Activated T-helper 1 cell treated with anti-CD3 and anti-CD28 coated beads, Interleukin-2, amount 50 U/mL, for 16 hours (primary cell): ENCODE results near the gene NTS.

Experiments used
- DNase-seq, 2 donors: peaks; one replicate each; pipeline ENCODE4 v3.0.0-alpha.2; 2020; ENCODE audit warnings: low read depth in 1 of 2, low spot score in 1 of 2

The NTS gene, protein sequence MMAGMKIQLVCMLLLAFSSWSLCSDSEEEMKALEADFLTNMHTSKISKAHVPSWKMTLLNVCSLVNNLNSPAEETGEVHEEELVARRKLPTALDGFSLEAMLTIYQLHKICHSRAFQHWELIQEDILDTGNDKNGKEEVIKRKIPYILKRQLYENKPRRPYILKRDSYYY

DNA sequence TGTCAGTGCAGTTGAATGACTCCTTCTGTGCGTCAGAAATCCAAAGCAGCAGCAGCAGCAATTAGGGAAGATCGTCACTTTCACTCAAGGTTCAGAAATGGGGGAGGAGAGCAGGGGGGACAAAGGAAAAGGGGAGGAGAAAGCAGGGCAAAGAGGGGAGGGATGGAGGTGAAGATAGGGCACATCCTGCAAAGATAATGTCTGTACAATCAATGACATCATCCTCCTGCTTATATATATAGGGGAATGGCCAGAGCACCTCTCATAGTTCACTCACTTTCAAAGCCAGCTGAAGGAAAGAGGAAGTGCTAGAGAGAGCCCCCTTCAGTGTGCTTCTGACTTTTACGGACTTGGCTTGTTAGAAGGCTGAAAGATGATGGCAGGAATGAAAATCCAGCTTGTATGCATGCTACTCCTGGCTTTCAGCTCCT, at the start of gene NTS:
Gene NTS, plus strand, starts transcription at position 265 of the 431 bp plus-strand sequence. Its CDS starts 109 bp downstream, at position 374.
- no peak for DNase-seq

DNA sequence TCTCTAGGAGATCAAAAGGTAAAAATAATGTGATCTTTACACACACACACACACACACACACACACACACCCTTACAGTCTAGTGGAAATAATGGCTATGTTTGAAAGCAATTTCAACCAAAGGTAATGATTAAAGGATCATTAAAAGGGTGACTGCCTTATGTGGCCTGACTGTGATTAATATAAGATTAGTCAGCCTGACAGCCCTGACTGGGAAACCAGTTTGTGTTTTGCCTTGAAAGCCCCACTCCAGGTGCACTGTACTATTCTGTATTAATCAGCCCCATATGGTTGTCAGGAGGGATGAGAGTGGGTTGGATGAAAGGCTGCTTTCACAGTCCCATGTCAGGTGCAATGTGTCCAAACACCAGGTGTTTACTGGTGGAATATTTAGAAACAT, 48.3 kb upstream of the NTS start:
- DNase-seq = no peak

DNA sequence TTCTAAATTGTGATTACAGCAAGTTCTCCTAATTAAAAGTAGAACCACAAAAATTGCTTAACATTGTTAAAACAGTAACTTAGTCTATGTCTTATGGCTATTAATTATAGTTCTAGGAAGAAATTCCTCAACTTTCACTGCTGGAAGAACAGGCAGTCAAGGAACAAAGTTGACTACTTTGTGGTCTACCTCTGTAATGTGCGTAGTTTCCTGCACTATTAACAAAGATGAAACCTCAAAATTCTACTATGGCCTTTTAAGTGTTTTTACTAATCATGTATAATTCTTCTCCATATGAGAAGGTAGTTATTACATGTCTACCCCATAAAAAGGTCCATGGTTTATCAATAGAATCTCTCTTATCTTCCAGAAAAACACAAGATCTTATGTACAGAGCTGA, 45.5 kb upstream of the NTS start:
- DNase-seq = no peak

DNA sequence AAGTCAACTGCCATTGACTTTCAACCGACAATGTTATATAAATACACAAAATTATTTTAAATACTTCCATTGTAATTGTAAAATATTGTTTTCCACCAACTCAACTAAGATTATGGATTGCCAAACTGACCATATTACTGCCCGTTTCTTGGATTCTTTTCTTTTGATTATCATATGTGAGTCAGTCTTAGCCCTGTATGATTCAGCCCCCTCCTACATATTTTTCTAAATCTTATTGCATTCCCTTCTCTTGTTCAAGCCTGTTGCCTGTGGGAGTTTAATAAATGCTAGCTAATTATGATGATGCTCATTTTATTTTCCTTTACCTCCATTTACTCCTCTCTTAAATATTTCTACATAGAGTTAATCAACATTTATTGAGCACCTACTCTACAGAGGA, 44.7 kb upstream of the NTS start:
- no peak for DNase-seq

DNA sequence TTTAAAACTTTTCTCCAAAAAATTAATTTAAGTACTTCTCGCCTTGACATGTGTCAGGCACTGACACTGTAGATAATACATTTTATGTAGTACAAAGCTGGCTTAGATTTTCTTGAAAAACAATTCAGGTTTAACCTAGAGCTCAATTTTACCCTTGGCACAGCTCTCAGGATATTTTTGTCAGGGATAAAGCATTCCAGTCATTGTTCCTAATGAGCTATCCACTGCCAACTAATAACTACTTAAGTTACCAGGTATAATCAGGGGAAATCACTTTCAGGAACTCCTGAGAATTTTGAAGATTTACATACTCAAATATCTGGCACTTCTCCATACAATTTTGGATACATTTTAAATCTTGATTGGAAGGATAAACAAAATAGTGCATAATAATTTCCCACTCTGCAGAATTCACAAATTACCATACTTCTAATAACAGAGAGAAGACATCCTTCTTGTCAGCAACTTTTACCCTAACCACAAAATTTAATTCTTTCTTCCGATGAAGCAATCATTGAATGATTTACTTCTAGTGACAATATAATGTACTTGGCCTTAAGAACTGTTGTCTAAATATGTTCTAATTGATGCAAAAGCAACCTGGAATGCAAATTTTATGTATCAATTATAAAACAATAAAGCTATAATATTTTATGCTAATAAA, 42.6 kb upstream of the NTS start:
- DNase-seq = no peak

DNA sequence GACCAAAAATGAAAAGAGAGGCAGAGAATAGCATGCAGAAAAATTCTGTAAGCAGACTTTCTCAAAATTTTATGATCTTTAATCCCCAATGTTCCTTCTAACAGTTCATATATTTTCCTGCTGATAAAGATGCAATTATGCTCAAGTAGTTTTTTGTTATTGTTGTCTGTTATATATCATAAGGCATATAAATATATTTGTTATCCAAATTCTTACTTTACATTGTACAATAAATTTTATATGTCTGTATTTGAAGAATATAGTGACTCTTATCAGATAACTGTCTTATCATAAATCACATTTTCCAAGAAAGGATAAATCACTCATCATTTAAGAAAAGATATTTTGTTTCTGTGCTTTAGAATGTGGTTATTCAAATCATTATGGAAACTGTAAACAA, 40.5 kb upstream of the NTS start:
- no peak for DNase-seq

DNA sequence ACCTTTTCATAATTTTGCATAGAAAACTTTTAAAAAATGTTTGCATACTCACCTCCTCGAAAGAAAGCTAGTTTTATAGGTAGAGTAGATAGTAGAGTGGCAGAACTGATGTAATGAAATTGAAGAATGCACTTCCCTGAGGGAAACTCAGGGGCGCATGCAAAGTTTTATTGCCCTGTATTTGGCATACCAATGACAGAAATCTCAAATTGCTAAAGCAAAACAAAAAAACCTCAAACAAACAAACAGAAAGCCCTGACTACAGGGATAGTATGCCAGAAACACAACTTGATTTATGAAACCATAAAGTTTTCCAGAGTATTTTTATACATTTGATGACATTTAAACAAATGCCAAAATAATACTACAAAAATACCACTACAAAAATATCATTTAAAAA, 39.7 kb upstream of the NTS start:
- no peak for DNase-seq

DNA sequence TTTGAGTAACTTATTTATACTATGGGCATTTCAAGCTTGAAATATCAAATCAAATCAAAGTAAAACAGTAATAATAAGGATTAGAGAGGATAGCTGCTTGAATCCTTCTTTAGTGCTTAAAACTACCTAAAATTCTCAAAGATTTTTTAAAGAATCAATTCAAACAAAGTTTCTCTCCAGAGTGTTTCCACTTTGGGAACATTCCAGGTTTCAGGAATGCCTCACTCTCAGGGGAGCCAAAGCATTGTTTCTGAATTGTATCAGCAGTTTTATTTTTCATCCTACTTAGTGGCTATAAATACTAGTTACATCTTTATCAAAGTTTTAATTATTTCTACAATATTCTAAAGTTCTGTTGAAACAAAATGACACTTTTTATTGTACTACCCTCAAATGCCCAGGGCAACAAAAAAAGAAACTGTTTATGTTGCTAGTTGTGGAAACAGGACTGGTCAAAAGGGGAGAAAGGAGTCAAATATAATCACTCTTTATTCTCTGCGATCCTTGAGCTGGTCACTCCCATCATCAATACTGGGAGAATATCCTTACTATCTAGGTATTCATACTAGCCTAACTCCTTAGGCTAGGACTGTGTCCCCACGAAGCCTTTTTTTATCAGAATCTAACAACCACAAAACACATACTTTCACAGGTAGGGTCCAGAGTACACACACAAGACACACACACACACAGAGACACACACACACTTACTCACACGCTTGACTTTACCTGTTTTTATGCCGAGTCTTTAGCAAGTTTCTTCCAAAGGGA, 38.5 kb upstream of the NTS start:
- no peak for DNase-seq

DNA sequence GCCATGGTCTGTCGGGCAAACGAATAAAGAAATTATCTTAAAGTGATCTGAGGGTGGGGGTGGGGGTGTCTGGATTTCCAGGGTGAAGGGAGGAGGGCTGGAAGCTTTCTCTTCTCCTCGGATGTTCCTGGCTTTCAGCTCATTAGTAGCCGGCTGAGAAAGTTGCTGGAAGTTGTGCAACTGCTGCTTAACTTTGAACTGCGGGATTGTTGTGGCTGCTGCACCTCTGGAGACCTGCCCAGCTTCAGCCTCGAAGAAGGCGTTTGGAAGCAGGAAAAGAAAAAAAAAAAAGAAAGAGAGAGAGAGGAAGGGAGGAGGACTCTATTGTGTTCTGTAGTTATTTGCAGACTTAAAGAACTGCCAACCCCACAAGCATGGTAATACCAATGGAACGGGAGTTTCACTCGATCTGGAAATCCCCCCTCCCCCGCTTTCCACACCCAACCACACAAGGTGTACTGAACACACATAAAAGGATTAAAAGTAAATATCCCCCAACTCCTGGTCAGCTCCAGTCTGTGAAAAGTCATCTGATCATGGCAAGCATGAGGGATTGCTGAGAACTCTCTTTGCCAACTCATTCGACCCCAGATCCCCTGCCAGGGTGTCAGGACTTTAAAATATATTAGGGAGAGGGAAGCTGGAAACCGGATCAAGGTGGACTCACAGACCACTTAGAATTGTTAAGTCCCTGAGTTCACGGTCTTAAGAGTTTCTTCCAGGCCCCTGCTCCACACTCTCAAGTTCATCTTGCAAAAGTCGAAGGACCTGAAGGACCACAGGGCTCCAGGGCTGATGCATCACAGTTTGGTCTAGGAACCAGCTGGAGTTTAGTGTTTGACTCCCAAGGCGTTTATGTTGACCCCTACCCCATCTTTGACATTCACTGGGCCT, 37.7 kb upstream of the NTS start, which contains the start of gene RASSF9:
Gene RASSF9, minus strand, starts transcription at position 213 of the 894 bp plus-strand sequence. Its CDS starts 208 bp downstream, at position 5.
- no peak for DNase-seq

DNA sequence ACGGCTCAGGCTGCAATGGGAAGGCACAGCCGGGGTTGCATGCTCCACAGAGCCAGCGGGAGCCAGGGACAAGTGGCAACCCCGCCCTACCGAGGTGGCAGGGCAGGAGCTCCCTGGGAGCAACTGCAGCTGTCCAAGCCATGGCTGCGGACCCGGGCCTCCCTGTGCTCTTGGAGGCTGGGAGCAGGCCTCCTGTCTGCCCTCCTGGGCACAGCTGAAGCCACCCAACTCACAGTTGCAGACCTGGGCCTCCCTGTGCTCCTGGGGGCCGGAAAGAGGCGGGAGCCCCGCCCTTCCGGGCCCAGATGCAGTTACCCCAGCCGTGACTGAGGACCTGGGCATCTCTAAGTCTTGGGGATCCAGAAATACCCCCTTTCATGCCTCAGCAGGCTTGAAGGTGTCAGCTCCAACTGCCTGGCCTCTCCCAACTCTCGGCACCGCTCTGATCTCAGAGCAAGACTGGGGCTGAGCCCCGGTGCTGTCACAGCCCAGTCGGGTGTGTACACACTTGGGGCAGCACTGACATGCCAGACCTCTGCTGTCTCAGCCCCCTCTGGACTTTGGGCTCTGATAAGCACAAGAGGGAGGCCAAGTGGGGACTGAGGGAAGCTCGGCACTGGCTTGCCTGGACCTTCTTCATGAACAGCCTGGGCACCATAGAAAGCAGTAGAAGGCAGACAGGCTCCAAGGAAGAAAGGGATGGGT, 30.3 kb upstream of the NTS start:
- no peak for DNase-seq

DNA sequence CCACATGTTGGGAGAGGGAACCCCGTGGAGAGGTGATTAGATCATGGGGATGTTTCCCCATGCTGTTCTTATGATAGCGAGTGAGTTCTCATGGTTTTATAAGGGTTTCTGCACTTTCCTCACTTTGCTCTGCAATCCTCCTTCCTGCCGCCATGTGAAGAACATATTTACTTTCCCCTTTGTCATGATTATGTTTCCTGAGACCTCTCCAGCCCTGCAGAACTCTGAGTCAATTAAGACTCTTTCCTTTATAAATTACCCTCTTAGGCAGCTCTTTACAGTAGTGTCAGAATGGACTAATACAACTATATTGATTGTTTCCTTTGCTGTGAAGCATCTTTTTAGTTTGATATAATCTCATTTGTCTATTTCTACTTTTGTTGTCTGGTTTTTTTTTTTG, 24.8 kb upstream of the NTS start:
- no peak for DNase-seq

DNA sequence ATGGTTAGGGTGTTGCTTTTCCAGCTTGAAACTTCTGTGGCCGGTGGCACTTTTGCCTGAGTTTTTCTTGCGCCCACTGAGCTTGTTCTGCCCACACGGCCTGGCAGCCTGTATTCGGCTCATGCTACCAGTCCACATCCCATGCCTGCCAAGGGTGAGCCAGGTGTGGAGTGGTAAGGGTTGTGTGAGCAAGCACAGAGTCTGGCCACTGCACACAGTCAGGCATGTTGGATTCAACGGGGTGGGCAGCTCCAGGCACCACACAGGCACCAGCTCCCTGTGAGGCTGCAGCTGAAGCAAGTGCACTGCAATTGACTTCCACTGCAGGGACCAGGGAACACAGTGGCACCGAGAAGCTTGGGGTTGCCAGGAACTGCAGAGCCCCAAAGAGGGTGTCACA, 18.8 kb upstream of the NTS start:
- no peak for DNase-seq

DNA sequence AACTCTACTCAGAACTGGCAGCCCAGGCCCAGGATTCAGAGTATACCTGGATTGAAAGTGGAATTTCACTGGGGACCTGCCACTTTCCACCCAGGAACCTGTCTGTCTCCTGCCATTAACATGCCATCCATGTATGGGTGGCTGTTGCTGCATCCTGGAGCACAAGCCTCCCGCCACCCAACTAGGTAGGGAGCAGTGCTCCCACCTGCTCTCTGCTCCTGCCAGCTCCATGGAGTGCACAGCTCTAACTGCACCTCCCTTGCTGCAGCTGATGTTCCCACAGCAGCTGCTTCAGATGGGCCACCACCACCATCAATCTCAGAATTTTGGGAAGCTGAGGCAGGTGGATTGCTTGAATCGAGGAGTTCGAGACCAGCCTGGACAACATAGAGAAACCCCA, 17.1 kb upstream of the NTS start:
- DNase-seq = no peak

DNA sequence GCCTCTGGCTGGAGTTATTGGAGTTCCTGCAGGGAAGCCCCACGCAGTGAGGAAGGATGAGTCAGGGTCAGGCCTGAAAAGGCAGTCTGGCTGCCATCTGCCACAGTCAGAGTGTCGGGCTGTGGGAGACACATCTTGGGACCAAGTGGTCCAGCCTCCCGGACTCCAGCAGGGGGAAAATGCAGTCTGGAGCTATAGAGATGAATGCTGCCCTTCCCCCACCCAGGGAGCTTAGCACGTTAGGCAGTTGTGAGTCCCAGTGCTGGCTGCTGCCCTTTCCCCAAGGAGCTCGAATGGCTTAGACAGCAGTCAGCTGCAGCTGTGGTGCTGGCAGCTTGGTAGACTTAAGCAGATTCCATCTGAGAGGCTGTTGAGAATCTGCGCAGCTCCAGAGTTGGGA, 8.2 kb upstream of the NTS start:
- no peak for DNase-seq

DNA sequence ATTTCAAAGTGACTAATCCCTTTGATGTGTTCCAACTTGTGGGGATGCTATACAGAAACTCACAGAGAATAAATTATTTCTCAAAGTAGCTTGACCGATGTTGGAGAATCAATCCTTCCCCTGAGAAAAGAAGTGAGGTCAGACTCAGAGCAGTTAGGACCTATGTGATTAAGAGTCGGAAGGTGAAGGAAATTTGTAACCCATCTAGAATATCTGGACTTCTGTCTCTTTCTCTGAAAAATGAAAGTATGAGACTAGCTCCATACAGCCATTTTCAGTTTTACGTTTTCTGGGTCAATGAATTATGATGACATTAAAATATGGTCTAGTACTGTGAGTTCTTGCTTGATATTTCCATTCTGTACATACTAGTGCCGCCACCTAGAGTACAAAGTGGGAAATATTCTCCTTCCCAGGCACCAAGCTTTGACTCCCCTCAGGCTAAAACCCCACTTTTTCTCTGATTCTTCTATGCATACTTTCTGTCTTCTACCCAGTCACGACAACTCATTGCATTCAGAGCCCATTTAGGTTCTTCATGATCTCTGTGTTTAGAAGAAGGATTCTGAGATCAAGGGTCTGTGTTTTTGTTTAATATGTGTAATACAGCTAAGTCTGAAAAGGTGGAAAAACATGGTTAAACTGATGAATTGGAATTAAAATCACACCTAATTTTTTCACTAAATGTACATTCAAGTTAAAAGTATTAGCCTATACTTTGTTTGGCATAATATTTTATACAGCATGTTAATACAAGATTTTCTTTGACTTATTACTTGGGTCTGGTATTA, 6.9 kb upstream of the NTS start:
- no peak for DNase-seq

DNA sequence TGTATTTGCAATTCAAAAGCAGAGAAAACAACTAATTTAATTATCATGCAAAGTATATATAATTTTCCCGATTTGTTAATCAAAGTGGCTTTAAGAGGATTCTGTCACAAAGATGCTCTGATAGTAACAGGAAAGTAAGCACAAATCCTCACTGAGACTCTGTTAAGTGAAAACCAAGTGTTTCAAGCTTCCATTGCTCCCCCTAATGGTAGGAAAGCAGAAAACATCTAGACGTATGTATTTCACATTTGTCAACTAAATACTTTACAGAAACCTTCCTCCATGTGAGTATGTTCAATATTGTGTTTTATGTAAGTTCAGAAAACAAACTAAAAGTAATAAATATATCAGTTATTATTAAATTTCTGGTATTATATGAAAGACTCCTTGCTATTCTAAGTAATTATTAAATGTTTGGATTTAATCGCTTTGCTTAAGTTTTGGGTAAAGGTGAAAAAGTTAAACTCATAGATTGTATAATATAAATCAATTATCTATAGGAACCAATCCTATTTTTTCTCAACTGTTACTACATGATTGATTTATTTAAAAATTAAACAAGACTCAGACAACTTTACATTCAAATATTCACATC, 1.5 kb upstream of the NTS start:
- no peak for DNase-seq

DNA sequence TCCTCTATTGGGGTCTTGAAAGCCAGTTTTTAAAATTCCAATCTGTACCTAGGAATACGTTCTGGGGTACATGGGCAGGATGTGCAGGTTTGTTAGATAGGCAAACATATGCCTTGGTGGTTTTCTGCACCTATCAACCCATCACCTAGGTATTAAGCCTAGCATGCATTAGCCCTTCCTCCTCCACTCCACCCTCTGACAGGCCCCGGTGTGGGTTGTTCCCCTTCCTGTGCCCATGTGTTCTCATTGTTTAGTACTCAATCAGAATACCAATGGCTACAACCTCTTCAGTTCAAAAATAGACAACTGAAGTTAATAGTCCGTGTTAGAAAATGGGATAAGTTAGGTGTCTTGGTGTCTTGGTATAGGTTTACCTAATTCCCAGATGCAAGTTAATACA, 3.4 kb downstream of the NTS start:
- no peak for DNase-seq

DNA sequence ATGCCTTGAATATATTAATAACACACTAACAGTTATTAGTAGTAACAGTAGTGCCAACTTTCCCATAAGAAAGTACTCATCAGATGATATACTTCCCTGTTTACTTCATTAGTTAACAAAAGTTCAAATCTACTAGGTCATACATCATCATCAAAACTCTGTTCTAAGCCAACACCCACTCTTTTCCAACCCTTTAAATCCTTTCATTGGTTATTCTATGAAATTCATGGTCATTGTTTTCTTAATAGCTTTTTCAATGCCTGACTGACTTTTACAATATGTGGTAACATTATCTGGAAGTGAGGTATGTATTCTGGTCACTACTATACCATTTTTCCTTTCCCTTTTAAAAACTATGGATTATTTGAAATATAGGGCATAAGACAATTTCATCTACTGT, 9.7 kb downstream of the NTS start:
- DNase-seq = no peak

DNA sequence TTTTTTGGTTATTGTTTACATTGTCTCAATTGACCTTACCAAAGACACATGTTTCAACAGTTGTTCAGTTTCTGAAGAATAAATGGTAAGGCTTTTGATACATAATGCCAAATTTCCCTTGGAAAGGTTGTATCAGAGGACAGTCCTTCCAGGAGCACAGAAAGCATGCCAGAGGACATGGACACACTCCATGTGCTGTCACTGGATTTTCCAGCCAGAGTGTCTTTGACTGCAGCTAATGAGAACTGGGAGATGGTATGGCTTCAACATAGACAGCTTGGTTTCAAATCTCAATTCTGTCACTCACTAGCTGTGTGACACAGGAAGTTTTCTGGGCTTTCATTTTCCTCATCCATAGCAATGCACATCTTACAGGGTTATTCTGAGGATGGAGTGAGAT, 20.6 kb downstream of the NTS start:
- DNase-seq = no peak
